GM13977 (cell line): ENCODE data around the gene ADAT2.
A peak's percentile ranks its signal among the peaks of the same experiment; 100 is the strongest.

ENCODE experiments used
- DNase-seq: peaks from one replicate; pipeline ENCODE4 v3.0.0; 2012; ENCODE audit warnings: low spot score
- in situ Hi-C: fragments of 300-500 bp; cut with MboI; formaldehyde crosslinking; loops from one replicate; pipeline ENCODE4 v1.12.0; 2022; ENCODE audit warnings: low sequenced_read_pairs, low pct_unique_long_range_greater_than_20kb, mixed read lengths, inconsistent platforms; ENCODE audit not compliant: unreplicated experiment
- TF ChIP-seq, protein P1 (sequence below): IDR thresholded peaks from 2 replicates; pipeline ENCODE4 v1.5.1; 2012; ENCODE audit warnings: mild to moderate bottlenecking, control low read depth; ENCODE audit not compliant: insufficient read depth; ENCODE audit errors: extremely low read depth, missing control alignments

ADAT2 gene

DNA sequence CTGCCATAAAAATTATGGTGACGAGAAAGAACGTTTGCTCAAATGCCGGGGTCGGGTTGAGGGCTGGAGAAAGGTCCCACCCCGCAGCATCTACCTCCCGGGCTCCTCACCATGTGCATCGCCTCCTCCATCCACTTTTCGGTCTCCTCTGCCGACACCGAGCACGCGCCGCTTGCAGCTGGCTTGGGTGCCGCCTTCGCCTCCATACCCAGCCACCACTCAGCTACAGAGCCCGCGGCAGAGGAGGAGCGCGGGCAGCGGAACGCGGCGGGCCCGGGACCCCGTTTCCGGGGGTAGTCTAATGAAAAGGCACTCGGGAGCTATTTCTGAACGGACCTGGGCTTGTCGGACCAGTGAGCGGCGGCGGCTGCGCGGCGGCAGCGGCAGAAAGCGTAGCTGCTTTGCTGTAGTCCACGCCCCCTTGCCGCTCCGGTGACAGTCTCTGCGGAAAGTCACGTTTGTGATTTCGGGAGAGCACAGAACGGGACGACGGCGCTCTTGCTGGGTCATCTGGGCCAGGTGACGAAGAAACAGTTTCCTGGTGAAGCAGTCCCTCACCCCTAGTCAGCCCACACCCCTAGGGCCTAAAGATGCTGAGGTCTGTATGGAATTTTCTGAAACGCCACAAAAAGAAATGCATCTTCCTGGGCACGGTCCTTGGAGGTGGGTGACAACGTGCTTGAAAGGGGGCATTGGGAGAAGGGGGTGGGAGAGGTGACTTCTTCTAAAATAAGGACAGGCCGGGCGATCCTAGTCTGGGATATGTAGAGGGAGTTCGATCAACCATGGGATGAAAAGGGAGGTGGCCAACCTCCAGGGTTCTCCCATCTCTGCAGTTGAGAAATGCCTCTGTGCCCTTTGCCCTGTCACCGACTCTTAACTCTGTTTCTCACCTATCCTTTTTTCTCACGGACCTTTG lies at the start of gene ADAT2, which contains the start of gene PEX3:
Gene ADAT2 (minus strand): TSS at position 243 of the 919 bp plus-strand sequence. CDS start 37 bp downstream, at position 206.
Gene PEX3 (plus strand): TSS at position 353 of the 919 bp plus-strand sequence. CDS start 238 bp downstream, at position 591.
- TF ChIP-seq, protein P1, sequence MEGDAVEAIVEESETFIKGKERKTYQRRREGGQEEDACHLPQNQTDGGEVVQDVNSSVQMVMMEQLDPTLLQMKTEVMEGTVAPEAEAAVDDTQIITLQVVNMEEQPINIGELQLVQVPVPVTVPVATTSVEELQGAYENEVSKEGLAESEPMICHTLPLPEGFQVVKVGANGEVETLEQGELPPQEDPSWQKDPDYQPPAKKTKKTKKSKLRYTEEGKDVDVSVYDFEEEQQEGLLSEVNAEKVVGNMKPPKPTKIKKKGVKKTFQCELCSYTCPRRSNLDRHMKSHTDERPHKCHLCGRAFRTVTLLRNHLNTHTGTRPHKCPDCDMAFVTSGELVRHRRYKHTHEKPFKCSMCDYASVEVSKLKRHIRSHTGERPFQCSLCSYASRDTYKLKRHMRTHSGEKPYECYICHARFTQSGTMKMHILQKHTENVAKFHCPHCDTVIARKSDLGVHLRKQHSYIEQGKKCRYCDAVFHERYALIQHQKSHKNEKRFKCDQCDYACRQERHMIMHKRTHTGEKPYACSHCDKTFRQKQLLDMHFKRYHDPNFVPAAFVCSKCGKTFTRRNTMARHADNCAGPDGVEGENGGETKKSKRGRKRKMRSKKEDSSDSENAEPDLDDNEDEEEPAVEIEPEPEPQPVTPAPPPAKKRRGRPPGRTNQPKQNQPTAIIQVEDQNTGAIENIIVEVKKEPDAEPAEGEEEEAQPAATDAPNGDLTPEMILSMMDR, result no peak
- in situ Hi-C loops, result no loop called here
- DNase-seq, result peak; percentile 88

DNA sequence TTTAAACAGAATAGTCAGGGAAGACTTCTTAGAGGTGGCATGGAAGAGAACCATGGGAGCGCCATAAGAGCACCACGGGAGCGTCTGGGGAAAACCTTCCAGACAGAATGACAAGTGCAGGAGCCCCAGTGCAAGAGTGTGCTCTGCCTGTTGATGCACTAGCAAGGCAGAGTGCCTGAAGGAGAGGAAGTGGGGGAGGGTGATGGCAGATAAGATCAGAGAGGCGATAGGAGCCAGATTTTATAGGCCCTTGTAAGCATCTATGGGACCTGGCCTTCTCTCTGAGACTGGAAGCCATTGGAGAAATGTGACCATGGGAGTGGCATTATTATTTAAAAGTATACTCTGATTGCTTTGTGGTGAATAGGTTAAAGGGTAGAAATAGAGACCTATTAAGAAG lies 47.9 kb upstream of the ADAT2 start:
- in situ Hi-C loops, result no loop called here
- TF ChIP-seq, protein P1, result no peak
- DNase-seq, result no peak

DNA sequence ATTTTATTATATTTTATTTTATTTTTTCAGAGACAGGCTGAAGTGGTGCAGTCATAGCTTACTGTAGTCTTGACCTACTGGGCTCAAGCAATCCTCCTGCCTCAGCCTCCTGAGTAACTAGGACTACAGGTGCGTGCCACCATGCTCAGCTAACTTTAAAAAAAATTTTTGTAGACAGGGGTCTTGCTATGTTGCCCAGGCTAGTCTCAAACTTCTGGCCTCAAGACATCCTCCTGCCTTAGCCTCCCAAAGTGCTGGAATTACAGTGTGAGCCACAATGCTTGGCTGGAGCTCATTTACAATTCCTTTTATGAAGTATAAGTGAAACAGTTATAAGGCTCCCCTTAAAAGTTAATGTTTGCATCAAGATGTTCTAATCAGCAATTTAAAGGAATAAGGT lies 46.5 kb upstream of the ADAT2 start:
- DNase-seq, result no peak
- in situ Hi-C loops, result no loop called here
- TF ChIP-seq, protein P1, result no peak

DNA sequence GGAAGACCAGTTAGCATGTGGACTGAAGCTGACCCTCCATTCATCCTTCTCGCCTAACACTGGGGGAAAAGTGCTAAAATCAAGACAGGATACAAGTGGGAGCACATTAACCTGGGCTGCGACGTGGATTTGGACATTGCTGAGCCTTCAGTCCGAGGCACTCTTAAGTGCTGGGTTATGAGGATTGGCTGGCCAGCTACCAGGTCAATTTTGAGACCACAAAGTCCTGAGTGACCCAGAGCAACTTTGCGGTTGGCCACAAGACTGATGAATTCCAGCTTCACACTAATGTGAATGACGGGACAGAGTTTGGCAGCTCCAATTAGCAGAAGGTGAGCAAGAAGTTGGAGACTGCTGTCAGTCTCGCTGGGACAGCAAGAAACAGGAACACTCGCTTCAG lies 40.3 kb upstream of the ADAT2 start:
- TF ChIP-seq, protein P1, result no peak
- no peak for DNase-seq
- in situ Hi-C loops, result no loop called here

DNA sequence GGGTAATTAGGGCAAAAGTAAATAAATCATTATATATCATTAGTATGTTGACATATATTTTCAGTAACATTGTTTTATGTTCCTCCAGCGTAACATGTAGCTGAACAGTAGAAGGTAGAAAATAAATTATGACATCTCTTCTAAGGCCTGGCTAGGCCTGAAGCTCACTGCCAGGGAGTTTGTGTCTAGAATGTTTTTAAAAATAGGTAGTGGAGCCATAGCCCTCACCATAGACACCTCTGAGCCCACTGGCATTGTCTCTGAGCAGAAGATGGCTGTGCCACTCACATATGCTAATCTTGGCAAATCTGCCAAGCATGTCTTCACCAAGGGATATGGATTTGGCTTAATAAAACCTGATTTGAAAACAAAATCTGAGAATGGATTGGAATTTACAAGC lies 39.7 kb upstream of the ADAT2 start:
- DNase-seq, result no peak
- TF ChIP-seq, protein P1, result no peak
- in situ Hi-C loops, result no loop called here

DNA sequence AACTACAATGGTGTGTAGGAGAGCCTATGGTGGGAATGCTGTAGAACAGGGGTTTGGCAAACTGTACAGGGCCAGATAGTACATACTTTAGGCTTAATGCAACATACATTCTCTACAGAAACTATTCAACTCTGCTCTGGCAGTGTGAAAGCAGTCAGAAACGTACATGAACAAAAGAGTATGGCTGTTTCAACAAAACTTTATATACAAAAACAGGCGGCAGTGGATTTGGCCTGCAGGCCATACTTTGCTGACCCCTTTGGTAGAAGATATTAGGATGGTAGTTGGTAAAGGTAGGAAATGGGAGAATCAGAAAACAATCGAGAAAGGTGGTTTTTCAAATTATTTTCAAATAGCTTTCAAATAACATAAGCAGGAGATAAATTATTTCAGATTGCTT lies 36.3 kb upstream of the ADAT2 start:
- TF ChIP-seq, protein P1, result no peak

More for the DNA sequence above, 36.3 kb upstream of the ADAT2 start:
- in situ Hi-C loops, result no loop called here
- DNase-seq, result no peak
